Measurements from ENCODE around the gene PHACTR1.

GRCh38 chr6:13288969-13289391 lies 572.4 kb downstream of the PHACTR1 start:
- no peak for TF ChIP-seq CTCF (IDR thresholded peaks at IDR 0.05; ENCODE audit: low read depth, low read length)
- TF ChIP-seq EZH2phosphoT487 (IDR thresholded peaks at IDR 0.05; ENCODE audit: low read depth) = no peak

All from OCI-LY3 (cell line).